AG09309 (cell line): ENCODE measurements around the gene COQ4.
A peak's percentile ranks its signal among the peaks of the same experiment; 100 is the strongest.

ENCODE experiments used
- DNase-seq: peaks from one replicate; pipeline ENCODE4 v3.0.0-alpha.2; 2010; ENCODE audit warnings: low read depth
- H3K4me3 ChIP-seq: 2 replicates; pipeline ENCODE4 v1.5.1; 2011; ENCODE audit warnings: mild to moderate bottlenecking, low read depth, low read length, moderate library complexity; ENCODE audit not compliant: control insufficient read depth
- CTCF ChIP-seq: IDR thresholded peaks from 2 replicates; pipeline ENCODE4 v1.5.1; 2011; ENCODE audit warnings: mild to moderate bottlenecking, low read depth, low read length, inconsistent platforms; ENCODE audit not compliant: insufficient read depth, control insufficient read depth; ENCODE audit errors: missing control alignments

Gene COQ4

GRCh38 chr9:128362774-128363173 lies 40.1 kb downstream of the COQ4 start:
- DNase-seq: no peak
- no peak overlapping the region for H3K4me3 ChIP-seq
- no peak for TF ChIP-seq CTCF

DNA sequence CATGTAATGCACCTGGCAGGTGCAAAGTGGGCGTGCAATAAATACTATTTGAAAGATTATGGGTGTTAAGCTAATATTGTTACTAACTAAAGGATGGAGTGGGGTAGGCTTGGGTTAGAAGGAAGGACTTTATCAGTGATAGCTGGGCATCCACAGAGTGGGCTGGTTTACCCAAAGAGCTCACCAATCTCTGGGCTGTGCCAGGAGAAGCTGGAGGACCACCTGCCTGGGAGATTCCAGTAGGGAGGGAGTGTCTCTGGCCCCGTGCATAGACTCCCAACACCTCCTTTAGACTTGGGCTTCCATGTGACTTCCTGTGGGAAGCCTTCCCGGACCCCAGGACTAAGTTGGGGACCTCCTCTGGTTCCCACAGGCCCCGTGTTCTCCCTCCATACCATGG lies 42.9 kb downstream of the COQ4 start:
- no peak for DNase-seq

DNA sequence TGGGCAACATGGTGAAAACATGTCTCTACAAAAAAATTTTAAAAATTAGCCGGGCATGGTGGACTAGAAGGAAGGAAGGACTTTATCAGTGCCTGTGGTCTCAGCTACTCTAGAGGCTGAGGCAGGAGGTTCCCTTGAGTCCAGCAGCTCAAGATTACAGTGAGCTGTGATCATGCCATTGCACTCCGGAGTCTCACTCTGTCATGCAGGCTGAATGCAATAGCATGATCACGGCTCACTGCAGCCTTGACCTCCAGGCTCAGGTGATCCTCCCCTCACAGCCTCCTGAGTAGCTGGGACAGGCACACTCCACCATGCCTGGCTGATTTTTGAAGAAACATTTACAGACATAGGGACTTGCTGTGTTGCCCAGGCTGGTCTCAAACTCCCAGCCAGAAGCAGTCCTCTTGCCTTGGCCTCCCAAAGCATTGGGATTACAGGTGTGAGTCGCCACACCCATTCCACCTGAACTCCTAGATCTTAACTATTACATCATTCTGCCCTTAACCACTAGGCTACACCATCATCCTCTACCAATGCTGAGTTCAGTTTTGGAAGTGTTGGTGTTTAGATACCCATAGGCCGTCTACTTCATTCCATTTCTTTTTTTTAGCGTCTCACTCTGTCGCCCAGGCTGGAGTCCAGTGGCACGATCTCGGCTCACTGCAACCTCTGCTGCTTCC lies 46.5 kb downstream of the COQ4 start:
- no peak for DNase-seq
- no peak for TF ChIP-seq CTCF
- no peak overlapping the region for H3K4me3 ChIP-seq

More for the DNA sequence above, 42.9 kb downstream of the COQ4 start:
- no peak for TF ChIP-seq CTCF
- H3K4me3 ChIP-seq: no peak overlapping the region

DNA sequence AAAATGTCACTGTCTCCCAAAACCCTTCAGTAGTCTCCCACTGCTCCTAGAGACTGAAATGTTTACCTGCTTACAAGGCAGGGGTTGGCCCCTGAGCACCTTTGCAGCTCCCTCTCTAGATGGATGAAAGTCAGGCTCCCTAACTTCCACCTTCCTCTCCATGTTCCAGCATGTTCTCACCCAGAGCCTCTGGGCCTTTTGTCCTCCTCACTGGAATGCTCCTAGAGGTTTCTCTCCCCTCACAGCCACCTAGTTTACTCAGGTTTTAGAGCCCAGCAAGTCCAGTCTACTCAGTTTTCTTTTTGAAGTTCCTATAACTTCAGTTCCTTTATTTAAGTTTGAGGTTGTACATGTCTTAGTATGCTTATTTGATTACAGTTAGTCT lies 47.7 kb downstream of the COQ4 start:
- H3K4me3 ChIP-seq: peak overlapping the region; percentile 88
- no peak for DNase-seq
- no peak for TF ChIP-seq CTCF

DNA sequence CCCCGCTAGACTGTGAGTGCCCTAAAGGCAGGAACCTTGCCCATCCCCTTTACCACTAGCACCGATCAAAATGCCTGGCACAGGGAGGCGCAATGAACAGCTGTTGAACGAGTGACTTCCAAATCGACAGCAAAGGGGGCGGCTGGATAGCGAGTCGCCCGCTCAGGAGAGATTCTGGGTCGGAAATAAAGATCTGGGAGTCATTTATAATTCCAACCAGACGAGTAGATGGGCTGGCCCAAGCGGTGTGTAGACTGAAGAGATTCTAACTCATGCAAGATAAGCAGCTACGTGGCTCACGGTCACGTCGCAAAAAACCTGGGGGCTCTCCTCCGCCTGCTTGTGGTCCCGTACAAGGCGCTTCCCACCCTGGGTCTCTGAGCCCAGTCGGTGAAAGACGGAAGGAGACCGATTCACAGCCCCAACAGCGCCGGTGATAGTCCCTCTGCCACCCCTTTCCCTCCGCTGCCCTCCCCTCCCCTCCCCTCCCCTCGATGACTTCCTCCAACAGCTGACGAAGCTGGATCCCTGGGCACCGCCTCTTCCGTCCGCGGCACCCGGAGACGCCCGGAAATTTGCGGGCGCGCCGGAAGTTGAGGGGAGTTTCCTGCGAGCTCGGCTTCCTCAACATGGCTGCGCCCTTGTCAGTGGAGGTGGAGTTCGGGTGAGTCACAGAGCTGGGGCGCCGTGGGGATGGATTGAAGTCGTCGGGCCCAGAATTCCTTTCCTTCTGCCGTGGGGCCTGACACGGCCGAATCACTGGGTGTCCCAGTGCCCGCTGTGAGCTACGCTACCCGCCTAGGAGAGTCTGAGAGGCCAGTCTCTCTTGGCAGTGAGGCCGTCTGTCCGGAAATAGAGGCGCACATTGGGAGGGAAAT lies 48.4 kb downstream of the COQ4 start, which contains the start of gene URM1:
URM1 (plus strand) TSS at position 623 of the 878 bp plus-strand sequence; CDS start at position 630, 7 bp downstream.
- DNase-seq: peak; percentile 81
- peak within 1 kb of the TSS; percentile 88 for H3K4me3 ChIP-seq
- peak; percentile 17 for TF ChIP-seq CTCF

GRCh38 chr9:128371630-128372117 lies 49.0 kb downstream of the COQ4 start:
- no peak for DNase-seq
- no peak for TF ChIP-seq CTCF
- H3K4me3 ChIP-seq: peak overlapping the region; percentile 88
